NCI-H2196 (cell line): ENCODE measurements around the gene S100A4.
"Not testable (repeated sequence)": the region's sequence is repeated elsewhere in the genome, so short reads cannot be mapped to it uniquely, and the experiment has no call there.

Experiments used
- DNase-seq: peaks from one replicate; lab custom pipeline; 2025; ENCODE audit not compliant: unreplicated experiment; lab: John Stamatoyannopoulos, UW

Gene S100A4

GRCh38 chr1:153545067-153546055 is at the start of gene S100A4:
S100A4 (minus strand) TSS chr1:153545806; CDS start chr1:153544794, 1,012 bp downstream.
- DNase-seq, result peak; percentile 87

GRCh38 chr1:153592748-153593147 is 47.1 kb upstream of the S100A4 start:
- no peak for DNase-seq

GRCh38 chr1:153588482-153588881 is 42.9 kb upstream of the S100A4 start:
- no peak for DNase-seq

GRCh38 chr1:153588033-153588432 is 42.4 kb upstream of the S100A4 start:
- not testable (repeated sequence) for DNase-seq

- no peak for DNase-seq
Measured at GRCh38 chr1:153587314-153587713, 41.7 kb upstream of the S100A4 start.

- DNase-seq, result no peak
Measured at GRCh38 chr1:153586347-153586746, 40.7 kb upstream of the S100A4 start.

GRCh38 chr1:153585006-153585405 is 39.4 kb upstream of the S100A4 start:
- DNase-seq, result no peak

- no peak for DNase-seq
Measured at GRCh38 chr1:153583976-153584375, 38.4 kb upstream of the S100A4 start.

GRCh38 chr1:153583514-153583913 is 37.9 kb upstream of the S100A4 start:
- DNase-seq, result not testable (repeated sequence)

- DNase-seq, result not testable (repeated sequence)
Measured at GRCh38 chr1:153582836-153583235, 37.2 kb upstream of the S100A4 start.

GRCh38 chr1:153578936-153579335 is 33.3 kb upstream of the S100A4 start:
- no peak for DNase-seq

- DNase-seq, result no peak
Measured at GRCh38 chr1:153578490-153578889, 32.9 kb upstream of the S100A4 start.

GRCh38 chr1:153577624-153578051 is 32.0 kb upstream of the S100A4 start:
- DNase-seq, result no peak

GRCh38 chr1:153577138-153577537 is 31.5 kb upstream of the S100A4 start:
- no peak for DNase-seq

- not testable (repeated sequence) for DNase-seq
Measured at GRCh38 chr1:153575497-153575896, 29.9 kb upstream of the S100A4 start.

- not testable (repeated sequence) for DNase-seq
Measured at GRCh38 chr1:153575081-153575491, 29.5 kb upstream of the S100A4 start.

- no peak for DNase-seq
Measured at GRCh38 chr1:153573351-153573750, 27.7 kb upstream of the S100A4 start.

- peak; percentile 86 for DNase-seq
Measured at GRCh38 chr1:153572569-153573015, 27.0 kb upstream of the S100A4 start.

GRCh38 chr1:153571706-153572105 is 26.1 kb upstream of the S100A4 start:
- DNase-seq, result no peak

- DNase-seq, result no peak
Measured at GRCh38 chr1:153570874-153571273, 25.3 kb upstream of the S100A4 start.

GRCh38 chr1:153569465-153569864 is 23.9 kb upstream of the S100A4 start:
- DNase-seq, result no peak

GRCh38 chr1:153568367-153569099 is 22.9 kb upstream of the S100A4 start:
- peak; percentile 95 for DNase-seq
